ENCODE data around the gene LGR6. TPM values are rescaled to one million over a fixed set of nuclear protein-coding genes. Genes with fewer than 3 reads are reported as not detected.

The LGR6 gene
- total RNA-seq, 2 donors from 2014 or later = 76.6 to 99.0 TPM

DNA sequence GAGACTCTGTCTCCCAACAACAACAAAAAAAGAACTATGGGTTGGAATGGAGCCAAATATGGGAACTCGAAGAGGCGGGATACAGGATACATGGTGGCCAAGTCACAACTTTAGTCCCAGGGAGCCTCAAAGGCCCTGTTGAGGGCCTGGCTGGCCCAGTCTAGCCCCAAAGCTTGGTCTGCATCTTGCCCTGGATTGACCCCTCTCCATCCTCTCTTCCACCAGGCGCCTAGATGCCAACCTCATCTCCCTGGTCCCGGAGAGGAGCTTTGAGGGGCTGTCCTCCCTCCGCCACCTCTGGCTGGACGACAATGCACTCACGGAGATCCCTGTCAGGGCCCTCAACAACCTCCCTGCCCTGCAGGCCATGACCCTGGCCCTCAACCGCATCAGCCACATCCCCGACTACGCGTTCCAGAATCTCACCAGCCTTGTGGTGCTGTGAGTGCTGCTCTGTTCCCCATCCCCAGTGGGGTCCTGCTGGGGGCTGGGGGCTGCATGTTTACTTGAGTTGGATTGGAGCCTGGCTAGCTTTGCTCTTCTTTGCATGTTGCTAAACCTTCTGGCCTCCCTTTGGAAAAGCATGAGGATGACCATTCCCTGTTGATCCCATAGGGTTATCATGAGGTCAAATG, 82.6 kb downstream of the LGR6 start:
- ATAC-seq (ENCODE audit: insufficient number of reproducible peaks, low FRiP score, low read depth) = no peak
- DNase-seq (ENCODE audit: low spot score) = no peak

DNA sequence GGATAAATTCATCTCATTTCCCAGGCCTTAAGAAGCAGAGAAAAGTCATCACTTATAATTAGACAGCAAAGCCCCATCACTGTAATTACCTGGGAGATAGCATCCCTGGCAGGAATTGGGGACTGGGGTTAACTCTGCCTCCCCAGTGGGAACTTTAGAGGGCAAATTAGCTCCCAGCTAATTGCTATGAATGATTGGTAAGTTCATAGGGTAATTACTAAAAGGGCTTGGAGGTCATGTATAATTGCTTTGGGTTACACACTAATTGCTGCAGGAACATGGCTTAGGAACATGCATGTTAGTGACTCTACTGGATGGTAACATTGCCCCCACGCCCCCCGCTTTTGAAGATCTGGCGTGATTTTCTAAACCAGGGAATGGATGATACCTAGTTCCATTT, 83.3 kb downstream of the LGR6 start:
- Histone ChIP-seq H3K36me3 (peaks cover 9% of the 10 kb centered on the region), H3K4me3 (no peak overlapping the region), H3K9me3 (no peaks in the 10 kb centered on the region), H3K27me3 (replicated peaks; ENCODE audit: insufficient read depth) (no peaks in the 10 kb centered on the region), H3K4me1 (ENCODE audit: control insufficient read depth in 1 of 2, low read depth in 2 of 2) (peaks cover 17 to 59% of the 10 kb centered on the region in 2 donors), H3K27ac (no peak overlapping the region)
- no peak for ATAC-seq (ENCODE audit: insufficient number of reproducible peaks, low FRiP score, low read depth)
- no peak for DNase-seq (ENCODE audit: low spot score)
- TF ChIP-seq, protein P1, sequence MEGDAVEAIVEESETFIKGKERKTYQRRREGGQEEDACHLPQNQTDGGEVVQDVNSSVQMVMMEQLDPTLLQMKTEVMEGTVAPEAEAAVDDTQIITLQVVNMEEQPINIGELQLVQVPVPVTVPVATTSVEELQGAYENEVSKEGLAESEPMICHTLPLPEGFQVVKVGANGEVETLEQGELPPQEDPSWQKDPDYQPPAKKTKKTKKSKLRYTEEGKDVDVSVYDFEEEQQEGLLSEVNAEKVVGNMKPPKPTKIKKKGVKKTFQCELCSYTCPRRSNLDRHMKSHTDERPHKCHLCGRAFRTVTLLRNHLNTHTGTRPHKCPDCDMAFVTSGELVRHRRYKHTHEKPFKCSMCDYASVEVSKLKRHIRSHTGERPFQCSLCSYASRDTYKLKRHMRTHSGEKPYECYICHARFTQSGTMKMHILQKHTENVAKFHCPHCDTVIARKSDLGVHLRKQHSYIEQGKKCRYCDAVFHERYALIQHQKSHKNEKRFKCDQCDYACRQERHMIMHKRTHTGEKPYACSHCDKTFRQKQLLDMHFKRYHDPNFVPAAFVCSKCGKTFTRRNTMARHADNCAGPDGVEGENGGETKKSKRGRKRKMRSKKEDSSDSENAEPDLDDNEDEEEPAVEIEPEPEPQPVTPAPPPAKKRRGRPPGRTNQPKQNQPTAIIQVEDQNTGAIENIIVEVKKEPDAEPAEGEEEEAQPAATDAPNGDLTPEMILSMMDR (IDR thresholded peaks at IDR 0.05) = no peak

More for the DNA sequence above, 82.6 kb downstream of the LGR6 start:
- Histone ChIP-seq H3K4me1 (ENCODE audit: control insufficient read depth in 1 of 2, low read depth in 2 of 2) (peaks cover 10 to 59% of the 10 kb centered on the region in 2 donors), H3K27me3 (replicated peaks; ENCODE audit: insufficient read depth) (no peaks in the 10 kb centered on the region), H3K9me3 (no peaks in the 10 kb centered on the region), H3K27ac (no peak overlapping the region), H3K36me3 (peaks cover 9% of the 10 kb centered on the region), H3K4me3 (no peak overlapping the region)
- TF ChIP-seq, protein P1 (IDR thresholded peaks at IDR 0.05) = no peak

DNA sequence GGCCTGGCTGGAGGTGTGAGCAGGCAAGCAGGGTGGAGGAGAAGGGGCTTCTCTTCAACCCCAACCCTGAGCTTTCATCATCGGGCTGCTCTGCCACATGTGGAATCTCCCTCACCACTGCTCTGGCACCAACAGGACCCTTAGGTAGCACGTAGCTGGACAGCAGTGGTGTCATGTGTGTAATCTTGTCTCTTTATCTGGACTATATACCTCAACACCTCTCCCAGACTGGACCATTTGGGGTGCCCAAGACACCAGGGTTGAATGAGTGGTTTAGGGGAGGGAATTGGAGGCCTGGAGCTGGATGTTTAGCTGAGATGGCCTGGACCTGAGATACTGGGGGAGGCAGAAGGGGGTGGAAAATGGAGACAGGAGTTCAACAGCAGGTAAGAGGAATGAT, 85.2 kb downstream of the LGR6 start:
- TF ChIP-seq, protein P1 (IDR thresholded peaks at IDR 0.05) = no peak
- no peak overlapping the region for H3K27ac ChIP-seq
- ATAC-seq (ENCODE audit: insufficient number of reproducible peaks, low FRiP score, low read depth) = no peak

DNA sequence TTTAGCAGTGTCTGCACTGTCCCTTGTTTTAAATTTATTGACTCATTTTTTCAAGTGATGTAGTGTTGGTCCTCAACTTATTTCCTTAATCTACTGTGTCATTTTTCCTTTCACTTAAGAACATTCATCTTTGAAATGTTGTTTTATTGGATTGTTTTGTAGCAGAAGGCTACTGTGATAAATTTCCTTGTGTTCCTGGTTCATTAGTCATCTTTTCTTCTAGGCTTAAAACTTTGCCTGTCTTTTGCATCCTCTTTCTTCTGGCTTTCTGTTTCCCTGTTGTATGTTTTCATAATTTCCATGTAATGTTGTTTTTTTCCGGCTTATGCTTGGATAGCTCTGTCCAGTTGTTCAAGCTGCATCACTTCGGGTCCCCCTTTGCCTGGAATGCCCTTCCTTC, 86.2 kb downstream of the LGR6 start:
- Histone ChIP-seq H3K27me3 (replicated peaks; ENCODE audit: insufficient read depth) (no peaks in the 10 kb centered on the region), H3K9me3 (no peaks in the 10 kb centered on the region), H3K36me3 (peaks cover 9% of the 10 kb centered on the region), H3K4me3 (no peak overlapping the region), H3K4me1 (ENCODE audit: control insufficient read depth in 1 of 2, low read depth in 2 of 2) (peaks cover 22 to 76% of the 10 kb centered on the region in 2 donors), H3K27ac (peak overlapping the region; percentile 17 to 37)
- TF ChIP-seq, protein P1 (IDR thresholded peaks at IDR 0.05) = no peak
- no peak for DNase-seq (ENCODE audit: low spot score)
- ATAC-seq (ENCODE audit: insufficient number of reproducible peaks, low FRiP score, low read depth) = no peak

More for the DNA sequence above, 85.2 kb downstream of the LGR6 start:
- Histone ChIP-seq H3K4me1 (ENCODE audit: control insufficient read depth in 1 of 2, low read depth in 2 of 2) (peaks cover 17 to 68% of the 10 kb centered on the region in 2 donors), H3K4me3 (no peak overlapping the region), H3K9me3 (no peaks in the 10 kb centered on the region), H3K27me3 (replicated peaks; ENCODE audit: insufficient read depth) (no peaks in the 10 kb centered on the region), H3K36me3 (peaks cover 9% of the 10 kb centered on the region)
- no peak for DNase-seq (ENCODE audit: low spot score)

DNA sequence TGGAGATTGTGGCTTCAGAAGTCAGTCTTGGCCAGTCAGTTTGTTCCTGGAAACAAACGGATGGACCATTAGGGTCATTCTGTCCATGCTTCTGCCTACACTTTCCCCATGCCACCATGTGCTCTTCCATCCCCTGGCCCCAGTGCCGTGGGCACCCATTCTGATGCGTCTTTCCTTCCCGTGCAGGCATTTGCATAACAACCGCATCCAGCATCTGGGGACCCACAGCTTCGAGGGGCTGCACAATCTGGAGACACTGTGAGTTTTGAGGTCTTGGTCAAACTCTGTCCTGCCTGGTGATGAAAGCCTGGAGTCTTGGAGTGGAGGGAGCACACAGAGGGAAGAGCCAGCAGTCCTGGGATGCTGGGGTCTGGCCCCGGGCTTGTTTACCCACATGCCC, 87.0 kb downstream of the LGR6 start:
- Histone ChIP-seq H3K9me3 (no peaks in the 10 kb centered on the region), H3K27ac (peak overlapping the region; percentile 37 to 63)
- DNase-seq (ENCODE audit: low spot score) = no peak

More for the DNA sequence above, 87.0 kb downstream of the LGR6 start:
- Histone ChIP-seq H3K27me3 (replicated peaks; ENCODE audit: insufficient read depth) (no peaks in the 10 kb centered on the region), H3K4me3 (no peak overlapping the region), H3K4me1 (ENCODE audit: control insufficient read depth in 1 of 2, low read depth in 2 of 2) (peaks cover 22 to 79% of the 10 kb centered on the region in 2 donors), H3K36me3 (peaks cover 9% of the 10 kb centered on the region)
- TF ChIP-seq, protein P1 (IDR thresholded peaks at IDR 0.05) = no peak
- ATAC-seq (ENCODE audit: insufficient number of reproducible peaks, low FRiP score, low read depth) = no peak

Data from thoracic aorta (tissue), 2 donors.